Fibroblast of villous mesenchyme (primary cell): Measurements from ENCODE around the gene LHFPL3. TPM values are rescaled to one million over a fixed set of nuclear protein-coding genes. Genes with fewer than 3 reads are reported as not detected.
"Not testable (repeated sequence)": the region's sequence is repeated elsewhere in the genome, so short reads cannot be mapped to it uniquely, and the experiment has no call there.

ENCODE experiments used
- DNase-seq: peaks from one replicate; pipeline ENCODE4 v3.0.0-alpha.2; 2010; ENCODE audit warnings: low read depth
- H3K4me3 ChIP-seq: 2 replicates; pipeline ENCODE4 v1.5.1; 2011; ENCODE audit warnings: low read depth, mild to moderate bottlenecking, low read length
- total RNA-seq: library from RNA; depleted of rRNA; stranded (reverse); fragments of >200 nt; gene quantifications from 2 replicates; pipeline ENCODE4 v1.2.3, GENCODE V29; 2012
- TF ChIP-seq, protein P1 (sequence below): IDR thresholded peaks from 2 replicates; pipeline ENCODE4 v1.5.1; 2012; ENCODE audit warnings: low read depth, mild to moderate bottlenecking, low read length; ENCODE audit not compliant: insufficient read depth

Gene LHFPL3
- total RNA-seq, 1 donor = not detected

DNA sequence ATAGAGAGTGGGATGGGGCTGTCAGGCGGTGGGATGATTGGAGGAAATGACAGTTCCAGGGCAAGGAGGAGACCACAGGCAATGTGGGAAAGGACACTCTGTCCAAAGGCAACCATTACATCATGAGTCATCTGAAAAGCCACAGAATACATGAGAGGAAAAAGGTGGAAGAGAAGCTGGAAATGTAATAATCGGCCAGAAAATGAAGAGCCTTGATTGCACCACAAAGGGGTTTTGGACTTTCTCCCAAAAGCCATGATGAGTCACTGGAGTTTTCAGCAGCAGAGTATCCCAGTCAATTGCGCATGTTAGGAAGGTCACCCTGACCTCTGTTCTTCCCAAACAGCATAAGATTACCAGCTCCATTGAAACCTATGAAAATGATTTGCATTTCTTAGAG is 222.0 kb downstream of the LHFPL3 start:
- no peak overlapping the region for H3K4me3 ChIP-seq
- TF ChIP-seq, protein P1, sequence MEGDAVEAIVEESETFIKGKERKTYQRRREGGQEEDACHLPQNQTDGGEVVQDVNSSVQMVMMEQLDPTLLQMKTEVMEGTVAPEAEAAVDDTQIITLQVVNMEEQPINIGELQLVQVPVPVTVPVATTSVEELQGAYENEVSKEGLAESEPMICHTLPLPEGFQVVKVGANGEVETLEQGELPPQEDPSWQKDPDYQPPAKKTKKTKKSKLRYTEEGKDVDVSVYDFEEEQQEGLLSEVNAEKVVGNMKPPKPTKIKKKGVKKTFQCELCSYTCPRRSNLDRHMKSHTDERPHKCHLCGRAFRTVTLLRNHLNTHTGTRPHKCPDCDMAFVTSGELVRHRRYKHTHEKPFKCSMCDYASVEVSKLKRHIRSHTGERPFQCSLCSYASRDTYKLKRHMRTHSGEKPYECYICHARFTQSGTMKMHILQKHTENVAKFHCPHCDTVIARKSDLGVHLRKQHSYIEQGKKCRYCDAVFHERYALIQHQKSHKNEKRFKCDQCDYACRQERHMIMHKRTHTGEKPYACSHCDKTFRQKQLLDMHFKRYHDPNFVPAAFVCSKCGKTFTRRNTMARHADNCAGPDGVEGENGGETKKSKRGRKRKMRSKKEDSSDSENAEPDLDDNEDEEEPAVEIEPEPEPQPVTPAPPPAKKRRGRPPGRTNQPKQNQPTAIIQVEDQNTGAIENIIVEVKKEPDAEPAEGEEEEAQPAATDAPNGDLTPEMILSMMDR = no peak
- peak; percentile 2 for DNase-seq

DNA sequence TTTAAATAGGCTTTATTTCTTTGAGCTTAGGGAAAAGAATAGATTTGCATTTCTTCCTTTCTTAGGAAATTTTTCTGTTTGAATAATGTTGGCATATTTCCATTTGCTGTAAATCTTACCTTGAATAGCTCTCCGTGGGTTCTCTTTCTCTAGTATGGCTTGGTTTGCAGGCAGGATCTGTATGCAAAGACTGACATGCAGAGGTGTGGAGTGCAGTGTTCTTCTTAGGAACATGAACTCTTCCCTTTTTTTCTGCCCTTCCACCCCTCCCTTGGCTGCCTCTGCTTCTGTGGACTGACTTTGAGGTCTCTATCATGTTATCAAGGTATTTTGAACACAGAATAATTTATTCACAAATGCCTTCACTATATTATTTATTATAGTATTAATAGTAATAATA is 222.8 kb downstream of the LHFPL3 start:
- TF ChIP-seq, protein P1 = no peak
- H3K4me3 ChIP-seq = no peak overlapping the region
- no peak for DNase-seq

DNA sequence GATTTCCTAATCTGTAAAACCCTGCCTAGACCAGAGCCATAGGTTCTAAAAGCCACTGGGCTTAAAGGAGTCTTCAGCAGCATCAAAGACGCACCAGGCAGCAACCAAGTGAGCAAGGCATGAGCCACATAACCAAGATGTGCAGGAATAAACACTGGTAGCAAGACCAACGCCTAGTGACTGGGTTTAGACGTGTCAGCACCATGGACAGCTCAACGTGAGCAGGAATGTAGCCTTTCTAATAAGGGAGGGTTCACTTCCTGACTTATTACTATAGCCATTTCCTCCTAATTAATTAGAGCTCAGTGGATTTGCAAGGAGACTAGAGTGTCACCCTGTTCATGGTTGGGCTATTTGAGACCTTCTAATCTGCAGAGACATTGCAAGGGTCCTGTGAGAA is 223.7 kb downstream of the LHFPL3 start:
- DNase-seq = peak; percentile 27
- TF ChIP-seq, protein P1 = no peak
- no peak overlapping the region for H3K4me3 ChIP-seq

DNA sequence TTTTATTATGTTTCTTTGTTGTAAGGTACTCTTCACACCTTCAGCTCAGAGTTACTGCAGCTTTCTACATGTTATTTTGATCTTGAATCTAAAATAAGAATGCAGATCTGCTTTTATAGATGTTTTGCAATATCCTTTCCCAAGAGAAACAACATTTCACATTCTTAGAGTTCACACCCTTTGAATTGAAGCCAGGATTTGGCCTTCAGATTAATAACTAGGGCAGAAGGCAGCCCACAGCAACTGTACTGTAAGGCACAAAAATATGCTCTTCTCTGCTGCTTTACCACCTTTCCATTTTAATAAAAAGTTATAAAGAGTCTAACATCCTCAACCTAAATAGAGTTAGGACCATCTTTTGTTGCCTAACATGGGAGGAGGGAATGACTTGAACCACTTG is 224.7 kb downstream of the LHFPL3 start:
- TF ChIP-seq, protein P1 = no peak
- peak; percentile 2 for DNase-seq

DNA sequence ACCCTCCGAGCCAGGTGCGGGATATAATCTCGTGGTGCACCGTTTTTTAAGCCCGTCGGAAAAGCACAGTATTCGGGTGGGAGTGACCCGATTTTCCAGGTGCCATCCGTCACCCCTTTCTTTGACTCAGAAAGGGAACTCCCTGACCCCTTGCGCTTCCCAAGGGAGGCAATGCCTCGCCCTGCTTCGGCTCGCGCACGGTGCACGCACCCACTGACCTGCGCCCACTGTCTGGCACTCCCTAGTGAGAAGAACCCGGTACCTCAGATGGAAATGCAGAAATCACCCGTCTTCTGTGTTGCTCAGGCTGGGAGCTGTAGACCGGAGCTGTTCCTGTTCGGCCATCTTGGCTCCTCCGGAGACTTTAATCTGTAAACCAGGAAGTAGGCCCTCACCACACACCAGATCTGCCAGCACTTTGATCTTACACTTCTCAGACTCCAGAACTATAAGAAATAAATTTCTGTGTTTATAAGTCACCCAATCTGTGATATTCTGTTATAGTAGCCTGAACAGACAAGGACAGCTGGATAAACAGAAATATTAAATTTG is 235.0 kb downstream of the LHFPL3 start:
- not testable (repeated sequence) for H3K4me3 ChIP-seq, DNase-seq

More for the DNA sequence above, 224.7 kb downstream of the LHFPL3 start:
- H3K4me3 ChIP-seq = no peak overlapping the region

DNA sequence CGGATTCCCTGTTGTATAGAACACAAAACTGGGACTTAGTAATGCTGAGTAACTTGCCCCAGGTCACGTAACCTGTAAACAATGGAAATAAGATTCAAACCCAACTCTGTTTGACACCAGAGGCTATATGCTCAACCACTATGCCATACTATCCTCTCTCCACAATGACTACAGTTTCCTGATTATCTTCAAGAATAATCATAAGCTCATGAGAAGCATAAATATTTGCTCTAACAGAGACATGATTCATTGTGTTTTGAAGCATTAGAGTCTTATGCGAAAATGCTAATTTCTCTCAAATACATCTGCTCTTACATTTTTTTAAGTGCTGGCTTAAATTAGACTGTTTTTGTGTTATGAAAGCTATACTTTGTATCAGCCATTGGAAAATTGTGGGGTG is 241.3 kb downstream of the LHFPL3 start:
- DNase-seq = no peak
- H3K4me3 ChIP-seq = no peak overlapping the region
- TF ChIP-seq, protein P1 = no peak

DNA sequence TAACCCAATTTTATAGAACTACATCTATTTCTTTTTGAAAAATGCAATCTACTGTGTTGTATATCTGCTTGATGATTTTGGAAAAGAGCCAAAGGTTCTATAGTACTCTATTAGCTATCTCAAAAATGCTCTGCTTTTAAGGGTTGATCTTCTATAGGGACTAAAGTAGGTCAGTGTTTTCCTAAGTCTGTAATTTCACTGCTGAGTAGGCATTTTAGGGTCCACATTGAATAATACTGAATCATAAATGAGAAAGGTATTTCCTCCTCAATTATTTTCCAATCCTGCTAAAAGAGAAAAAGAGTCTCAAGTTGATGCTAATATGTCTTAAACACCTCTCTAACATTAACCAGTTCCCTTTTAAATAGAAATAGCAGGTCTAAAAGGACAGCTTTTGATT is 244.2 kb downstream of the LHFPL3 start:
- TF ChIP-seq, protein P1 = no peak
- no peak overlapping the region for H3K4me3 ChIP-seq
- DNase-seq = no peak
